GM23338 (cell line): ENCODE results near the gene DNTTIP2. TPM values are rescaled to one million over a fixed set of nuclear protein-coding genes. Genes with fewer than 3 reads are reported as not detected.

Experiments used
- ATAC-seq: fragments of 200-7000 bp; cut with Tn5 transposase; 3 replicates; pipeline ENCODE4 v1.9.1; 2020
- DNase-seq: peaks from one replicate; pipeline ENCODE4 v3.0.0-alpha.2; 2015; ENCODE audit warnings: low spot score
- H2AFZ ChIP-seq: fragments of 200-600 bp; sonication (generic); 2 replicates; pipeline ENCODE4 v1.8.0; 2016; ENCODE audit warnings: antibody characterized with exemption, mild to moderate bottlenecking, moderate library complexity
- H3F3A ChIP-seq: fragments of 200-600 bp; sonication (generic); replicated peaks from 2 replicates; pipeline ENCODE4 v1.8.0; 2017; ENCODE audit warnings: antibody characterized with exemption, mixed run types, low read depth
- H3K27ac ChIP-seq: fragments of 200-600 bp; sonication (generic); 2 replicates; pipeline ENCODE4 v1.6.1; 2016; ENCODE audit warnings: low read depth
- H3K27me3 ChIP-seq: fragments of 200-600 bp; sonication (generic); 2 replicates; pipeline ENCODE4 v1.8.0; 2016; ENCODE audit warnings: mild to moderate bottlenecking, mixed run types, moderate library complexity; ENCODE audit not compliant: insufficient read depth
- H3K36me3 ChIP-seq: fragments of 200-600 bp; sonication (generic); 2 replicates; pipeline ENCODE4 v1.8.0; 2016; ENCODE audit warnings: mild to moderate bottlenecking; ENCODE audit not compliant: insufficient read depth
- H3K4me1 ChIP-seq: fragments of 200-600 bp; sonication (generic); 2 replicates; pipeline ENCODE4 v1.8.0; 2016; ENCODE audit warnings: mild to moderate bottlenecking, moderate library complexity; ENCODE audit not compliant: insufficient read depth
- H3K4me2 ChIP-seq: fragments of 200-600 bp; sonication (generic); 2 replicates; pipeline ENCODE4 v1.7.1; 2017; ENCODE audit warnings: mixed run types
- H3K4me3 ChIP-seq: fragments of 200-600 bp; sonication (generic); 2 replicates; pipeline ENCODE4 v1.6.1; 2016; ENCODE audit warnings: mixed run types
- H3K79me2 ChIP-seq: fragments of 200-600 bp; sonication (generic); replicated peaks from 2 replicates; pipeline ENCODE4 v1.8.0; 2017; ENCODE audit warnings: mild to moderate bottlenecking; ENCODE audit not compliant: insufficient read depth
- H3K9me2 ChIP-seq: fragments of 200-600 bp; sonication (generic); 2 replicates; pipeline ENCODE4 v1.8.0; 2017; ENCODE audit not compliant: insufficient read depth
- H4K20me1 ChIP-seq: fragments of 200-600 bp; sonication (generic); replicated peaks from 2 replicates; pipeline ENCODE4 v1.8.0; 2017; ENCODE audit warnings: mild to moderate bottlenecking; ENCODE audit not compliant: insufficient read depth
- H3K27ac Mint-ChIP-seq: 2 replicates; pipeline ENCODE4 v1.8.0; 2020; ENCODE audit warnings: inconsistent platforms, mild to moderate bottlenecking, moderate library complexity, mixed read lengths
- H3K27me3 Mint-ChIP-seq: 3 replicates; pipeline ENCODE4 v1.8.0; 2022; ENCODE audit warnings: low read depth, mild to moderate bottlenecking, moderate library complexity, mixed read lengths, inconsistent platforms; ENCODE audit not compliant: insufficient read depth, poor library complexity
- H3K36me3 Mint-ChIP-seq: 3 replicates; pipeline ENCODE4 v1.8.0; 2021; ENCODE audit warnings: low read depth, mild to moderate bottlenecking, inconsistent platforms, moderate library complexity, mixed read lengths
- H3K4me1 Mint-ChIP-seq: 3 replicates; pipeline ENCODE4 v1.8.0; 2020; ENCODE audit warnings: mild to moderate bottlenecking, inconsistent platforms, mixed read lengths
- H3K4me3 Mint-ChIP-seq: 3 replicates; pipeline ENCODE4 v1.8.0; 2021; ENCODE audit warnings: moderate library complexity, mild to moderate bottlenecking, inconsistent platforms, mixed read lengths
- H3K9me3 Mint-ChIP-seq: 3 replicates; pipeline ENCODE4 v1.8.0; 2020; ENCODE audit warnings: moderate library complexity, mild to moderate bottlenecking, inconsistent platforms, mixed read lengths
- CREB1 ChIP-seq: fragments of 250-450 bp; sonication (Bioruptor Pico); IDR thresholded peaks from 2 replicates; pipeline ENCODE4 v1.5.0; 2020; ENCODE audit warnings: low read depth, mild to moderate bottlenecking, moderate library complexity
- CTCF ChIP-seq, 2 experiments: fragments of 200-600 bp in 1 of 2; sonication (generic) in 1 of 2; conservative IDR thresholded peaks; 2 replicates each; pipeline versions ENCODE4 v1.5.1 to v1.6.1; 2016 to 2017; ENCODE audit warnings: antibody characterized with exemption in 2 of 2, low read depth in 2 of 2, mild to moderate bottlenecking in 2 of 2, moderate library complexity in 1 of 2
- ETS1 ChIP-seq: IDR thresholded peaks from 2 replicates; pipeline ENCODE4 v1.6.1; 2016; ENCODE audit warnings: antibody characterized with exemption
- EZH2 ChIP-seq: fragments of 200-600 bp; sonication (generic); IDR thresholded peaks from one replicate; pipeline ENCODE4 v1.8.0; 2017; ENCODE audit warnings: antibody characterized with exemption, mild to moderate bottlenecking, low read depth; ENCODE audit not compliant: unreplicated experiment
- JUNB ChIP-seq: IDR thresholded peaks from one replicate; pipeline ENCODE4 v1.6.1; 2016; ENCODE audit warnings: antibody characterized with exemption; ENCODE audit not compliant: unreplicated experiment
- NANOG ChIP-seq: IDR thresholded peaks from 2 replicates; pipeline ENCODE4 v1.6.1; 2016; ENCODE audit warnings: antibody characterized with exemption, borderline replicate concordance
- POLR2AphosphoS5 ChIP-seq: IDR thresholded peaks from 2 replicates; pipeline ENCODE4 v1.6.1; 2016; ENCODE audit warnings: antibody characterized with exemption, low read depth
- STAT1 ChIP-seq: IDR thresholded peaks from one replicate; pipeline ENCODE4 v1.6.1; 2016; ENCODE audit warnings: antibody characterized with exemption; ENCODE audit not compliant: unreplicated experiment
- ZNF114 ChIP-seq: fragments of 250-450 bp; sonication (Bioruptor Pico); IDR thresholded peaks from 2 replicates; pipeline ENCODE4 v1.5.0; 2020; ENCODE audit warnings: mild to moderate bottlenecking, moderate library complexity
- ZNF331 ChIP-seq: fragments of 250-450 bp; sonication (Bioruptor Pico); IDR thresholded peaks from 2 replicates; pipeline ENCODE4 v1.5.0; 2020; ENCODE audit warnings: low read depth, mild to moderate bottlenecking, moderate library complexity
- polyA plus RNA-seq: library from polyadenylated mRNA; unstranded; fragments of >200 nt; fragmentation: Nextera tagmentation; extraction: Ambion mirVana; gene quantifications from 2 replicates; pipeline ENCODE4 v1.2.1, GENCODE V29; 2016
- total RNA-seq: library from RNA; depleted of rRNA; stranded (reverse); fragments of >200 nt; shearing (Covaris generic); gene quantifications from 2 replicates; pipeline ENCODE4 v1.2.3, GENCODE V29; 2014

The DNTTIP2 gene
- total and polyA plus RNA-seq, 2 experiments from 2014 or later: 48.1 to 91.3 TPM

GRCh38 chr1:93847811-93848288, 31.2 kb downstream of the DNTTIP2 start:
- H3K4me3 ChIP-seq: peak overlapping the region; percentile 84
- peak overlapping the region; percentile 78 for H3K4me2 ChIP-seq
- Mint-ChIP-seq H3K4me1 (peaks cover 13% of the 10 kb centered on the region), H3K36me3 (peaks cover 13% of the 10 kb centered on the region), H3K9me3 (peaks cover 19% of the 10 kb centered on the region), H3K4me3 (peak overlapping the region; percentile 91), H3K27me3 (peaks cover 16% of the 10 kb centered on the region), H3K27ac (peak overlapping the region; percentile 7)
- no peaks in the 10 kb centered on the region for H4K20me1 ChIP-seq
- DNase-seq: peak; percentile 88
- H3K27me3 ChIP-seq: no peaks in the 10 kb centered on the region
- H3K4me1 ChIP-seq: no peaks in the 10 kb centered on the region; the same call in 1 of the 2 replicates
- H3F3A ChIP-seq: peaks cover 4% of the 10 kb centered on the region; the same call in 1 of the 2 replicates
- peak overlapping the region; percentile 32; the same call in 1 of the 2 replicates for H3K27ac ChIP-seq
- no peaks in the 10 kb centered on the region for H3K9me2 ChIP-seq
- peak; percentile 49 for ATAC-seq
- peak overlapping the region; percentile 96 for H2AFZ ChIP-seq
- TF ChIP-seq POLR2AphosphoS5: peak; percentile 37; the same call in 1 of the 2 replicates
- no peak for TF ChIP-seq ZNF114 (CRISPR knock-in tag)
- no peaks in the 10 kb centered on the region for H3K79me2 ChIP-seq
- H3K36me3 ChIP-seq: no peaks in the 10 kb centered on the region

GRCh38 chr1:93846992-93847810, 31.8 kb downstream of the DNTTIP2 start:
- peak overlapping the region; percentile 78 for H3K4me2 ChIP-seq
- peaks cover 4% of the 10 kb centered on the region; the same call in 1 of the 2 replicates for H3F3A ChIP-seq
- H3K36me3 ChIP-seq: no peaks in the 10 kb centered on the region
- H3K27me3 ChIP-seq: no peaks in the 10 kb centered on the region
- ATAC-seq (peak; percentile 62), DNase-seq (peak; percentile 85)
- H3K4me3 Mint-ChIP-seq: peak overlapping the region; percentile 91
- peak overlapping the region; percentile 56; the same call in 1 of the 2 replicates for H3K27ac Mint-ChIP-seq
- H3K4me1 ChIP-seq: no peaks in the 10 kb centered on the region; the same call in 1 of the 2 replicates
- H3K4me1 Mint-ChIP-seq: peaks cover 13% of the 10 kb centered on the region
- H3K9me3 Mint-ChIP-seq: peaks cover 18% of the 10 kb centered on the region
- peak overlapping the region; percentile 32; the same call in 1 of the 2 replicates for H3K27ac ChIP-seq
- H3K79me2 ChIP-seq: no peaks in the 10 kb centered on the region
- peak overlapping the region; percentile 96 for H2AFZ ChIP-seq
- peaks cover 13% of the 10 kb centered on the region for H3K36me3 Mint-ChIP-seq
- H4K20me1 ChIP-seq: no peaks in the 10 kb centered on the region
- peaks cover 16% of the 10 kb centered on the region for H3K27me3 Mint-ChIP-seq
- no peaks in the 10 kb centered on the region for H3K9me2 ChIP-seq
- peak overlapping the region; percentile 84 for H3K4me3 ChIP-seq
- TF ChIP-seq CTCF (conservative IDR thresholded peaks at IDR 0.05; ENCODE audit: low read depth in 2 of 2) (peak in 1 of 2 experiments; percentile 27; a peak in 2 of 4 replicates), STAT1 (peak; percentile 45), POLR2AphosphoS5 (peak; percentile 25; the same call in 1 of the 2 replicates), ZNF114 (CRISPR knock-in tag) (no peak), NANOG (peak; percentile 17; the same call in 1 of the 2 replicates), JUNB (no peak), ZNF331 (CRISPR knock-in tag) (no peak), EZH2 (no peak), ETS1 (peak; percentile 47; the same call in 1 of the 2 replicates), CREB1 (CRISPR knock-in tag) (peak; percentile 22)
